Fibroblast of mammary gland (primary cell): Measurements from ENCODE around the gene OR2A12.

Experiments
- DNase-seq: peaks from one replicate; pipeline ENCODE4 v3.0.0-alpha.2; 2010; ENCODE audit warnings: low read depth
- H3K4me3 ChIP-seq: 2 replicates; pipeline ENCODE4 v1.5.1; 2011; ENCODE audit warnings: low read depth, mild to moderate bottlenecking, low read length, moderate library complexity; ENCODE audit not compliant: control insufficient read depth
- CTCF ChIP-seq: conservative IDR thresholded peaks from 2 replicates; pipeline ENCODE4 v1.5.1; 2011; ENCODE audit warnings: low read depth, low read length, inconsistent platforms; ENCODE audit not compliant: control insufficient read depth, insufficient read depth

OR2A12 gene

GRCh38 chr7:144130730-144131129 lies 44.7 kb downstream of the OR2A12 start:
- DNase-seq: no peak
- no peak overlapping the region for H3K4me3 ChIP-seq
- no peak for TF ChIP-seq CTCF

DNA sequence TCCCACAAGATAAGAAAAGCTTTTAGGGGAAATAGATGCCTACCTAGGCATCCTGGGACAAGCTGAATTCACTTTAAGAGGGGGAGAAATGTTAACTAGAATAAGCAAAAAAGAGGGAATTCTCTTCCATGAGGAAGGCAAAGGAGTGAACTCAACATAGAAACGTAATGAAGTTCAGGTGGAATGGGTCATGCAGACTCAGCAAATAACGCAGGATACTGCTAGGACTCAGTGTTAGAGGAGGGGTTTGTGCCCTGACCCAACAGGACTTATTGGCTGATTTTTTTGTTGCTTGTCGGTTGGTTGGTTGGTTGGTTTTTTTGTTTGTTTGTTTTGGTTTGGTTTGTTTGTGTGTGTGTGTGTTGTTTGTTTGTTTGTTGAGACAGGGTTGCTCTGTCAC lies 46.2 kb downstream of the OR2A12 start:
- DNase-seq: no peak
- H3K4me3 ChIP-seq: no peak overlapping the region
- no peak for TF ChIP-seq CTCF

DNA sequence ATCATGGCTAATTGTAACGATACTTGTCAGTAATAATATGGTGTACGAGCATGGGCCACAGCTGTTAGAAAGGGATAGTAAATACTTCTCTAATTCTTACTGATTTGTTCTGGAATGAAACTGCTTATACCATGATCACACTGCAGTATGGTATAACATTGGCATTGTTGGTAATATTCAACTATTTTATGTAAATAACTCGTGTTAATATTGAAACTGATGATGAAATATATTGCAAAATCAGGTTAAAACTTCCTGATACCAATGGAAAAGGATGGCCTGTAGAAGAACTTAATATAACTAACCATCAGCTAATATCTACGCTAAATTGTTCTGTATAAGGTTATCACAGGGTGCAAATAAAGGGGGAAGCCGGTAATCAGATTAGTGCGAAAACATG lies 47.2 kb downstream of the OR2A12 start:
- TF ChIP-seq CTCF: no peak
- no peak overlapping the region for H3K4me3 ChIP-seq
- DNase-seq: no peak

DNA sequence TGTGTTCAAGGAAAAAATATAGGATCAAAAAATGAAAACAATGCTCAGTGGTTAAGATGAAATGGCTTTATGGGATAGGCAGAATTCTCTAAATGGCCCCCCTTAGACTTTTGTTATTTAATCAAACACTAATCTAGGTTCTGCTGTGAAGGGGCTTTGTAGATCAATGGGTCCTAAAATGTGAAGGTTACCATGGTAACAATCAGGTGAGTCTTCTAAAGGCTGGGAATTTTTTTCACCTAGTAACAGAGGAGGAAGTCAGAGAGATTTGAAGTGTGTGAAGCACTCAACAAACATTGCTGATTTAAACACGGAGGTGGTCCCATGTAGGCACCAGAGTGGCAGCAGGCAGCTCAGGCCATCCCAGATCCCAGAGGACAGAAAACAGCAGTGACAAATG lies 48.0 kb downstream of the OR2A12 start:
- DNase-seq: no peak
- TF ChIP-seq CTCF: no peak
- H3K4me3 ChIP-seq: no peak overlapping the region

DNA sequence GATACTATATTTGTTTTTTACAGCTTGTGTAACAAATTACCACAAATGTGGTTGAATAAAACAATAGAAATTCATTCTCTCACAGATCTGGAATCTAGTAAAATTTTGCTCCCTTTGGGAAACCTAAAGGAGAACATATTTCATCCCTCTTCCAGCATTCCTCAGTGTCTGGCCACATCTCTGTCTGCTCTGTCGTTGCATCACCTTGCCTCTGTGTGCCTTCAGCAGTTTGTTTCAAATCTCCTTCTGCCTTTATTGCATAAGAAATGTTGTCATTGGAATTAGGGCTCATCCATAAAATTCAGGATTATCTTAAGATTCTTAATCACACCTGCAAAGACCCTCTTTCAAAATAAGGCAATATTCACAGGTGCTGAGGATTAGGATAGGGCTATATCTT lies 51.4 kb downstream of the OR2A12 start:
- no peak overlapping the region for H3K4me3 ChIP-seq
- TF ChIP-seq CTCF: no peak
- DNase-seq: no peak

DNA sequence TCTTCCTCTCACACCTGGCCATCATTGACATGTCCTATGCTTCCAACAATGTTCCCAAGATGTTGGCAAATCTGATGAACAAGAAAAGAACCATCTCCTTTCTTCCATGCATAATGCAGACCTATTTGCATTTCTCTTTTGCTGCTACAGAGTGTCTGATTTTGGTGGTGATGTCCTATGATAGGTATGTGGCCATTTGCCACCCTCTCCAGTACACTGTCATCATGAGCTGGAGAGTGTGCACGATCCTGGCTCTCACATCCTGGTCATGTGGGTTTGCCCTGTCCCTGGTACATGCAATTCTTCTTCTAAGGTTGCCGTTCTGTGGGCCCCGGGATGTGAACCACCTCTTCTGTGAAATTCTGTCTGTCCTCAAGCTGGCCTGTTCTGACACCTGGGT lies 56.1 kb downstream of the OR2A12 start:
- H3K4me3 ChIP-seq: no peak overlapping the region
- no peak for TF ChIP-seq CTCF
- no peak for DNase-seq

DNA sequence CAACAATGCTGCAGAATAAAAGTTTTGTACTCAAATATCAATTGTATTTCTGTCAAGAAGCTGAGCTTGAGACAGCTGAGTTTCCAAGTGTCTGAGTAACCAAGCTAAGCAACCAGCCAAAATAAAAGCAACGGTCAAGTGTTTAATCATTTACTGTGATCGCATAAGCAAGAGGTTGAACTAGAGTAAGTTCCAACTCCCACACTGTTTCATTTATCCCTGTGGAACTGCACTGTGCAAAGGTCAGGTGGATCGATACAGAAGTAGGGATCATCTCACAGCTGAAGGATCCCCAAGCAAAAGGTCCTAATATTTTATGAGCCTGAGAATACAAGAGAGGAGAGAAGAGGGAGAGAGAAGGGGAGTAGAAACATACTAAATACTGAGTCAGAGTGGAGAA lies 58.3 kb downstream of the OR2A12 start:
- no peak for DNase-seq
- TF ChIP-seq CTCF: no peak
- H3K4me3 ChIP-seq: no peak overlapping the region
